Measurements from ENCODE around the gene ACAP3.

- TF ChIP-seq EP300 (IDR thresholded peaks at IDR 0.05) (no peak), CTCF (IDR thresholded peaks at IDR 0.05) (no peak), POLR2A (IDR thresholded peaks at IDR 0.05) (no peak)
These were observed 48.6 kb upstream of the ACAP3 start for GRCh38 chr1:1356166-1356795.

Measured in sigmoid colon (tissue), 4 donors.